H1 (cell line): Measurements from ENCODE around the gene PSPH. TPM values are rescaled to one million over a fixed set of nuclear protein-coding genes. Genes with fewer than 3 reads are reported as not detected.

Experiments
- CTCF ChIA-PET: fragments of 300-600 bp; sonication (Branson Sonifier 250); formaldehyde crosslinking; loops from one replicate; lab custom pipeline; 2021; ENCODE audit not compliant: partially characterized antibody; lab: Charles Lee
- POLR2A ChIA-PET: fragments of 300-600 bp; sonication (Branson Sonifier 250); formaldehyde crosslinking; loops from one replicate; lab custom pipeline; 2021; ENCODE audit warnings: inconsistent platforms; ENCODE audit not compliant: partially characterized antibody; lab: Charles Lee
- DNase-seq, 2 experiments: peaks; one replicate each; pipeline versions ENCODE4 v3.0.0 to v3.0.0-alpha.2; 2010 to 2022; ENCODE audit warnings: low spot score in 2 of 2, low read depth in 1 of 2, mixed read lengths in 1 of 2
- FAIRE-seq: peaks from 2 replicates; lab custom pipeline; 2011; peaks lifted over from hg19 to GRCh38; lab: Jason Lieb, UNC
- H2AFZ ChIP-seq: 2 replicates; pipeline ENCODE4 v1.8.1; 2012; ENCODE audit warnings: low read length, inconsistent platforms
- H2AK5ac ChIP-seq: 2 replicates; pipeline ENCODE4 v1.6.1; 2013; ENCODE audit warnings: low read depth, low read length
- H2BK120ac ChIP-seq: replicated peaks from 2 replicates; pipeline ENCODE3; 2013; ENCODE audit warnings: low read depth, low read length, inconsistent platforms
- H2BK12ac ChIP-seq: 2 replicates; pipeline ENCODE4 v1.6.1; 2013; ENCODE audit warnings: low read depth, low read length
- H2BK15ac ChIP-seq: 2 replicates; pipeline ENCODE4 v1.6.1; 2013; ENCODE audit warnings: low read length
- H2BK20ac ChIP-seq: 2 replicates; pipeline ENCODE4 v1.6.1; 2013; ENCODE audit warnings: low read length
- H2BK5ac ChIP-seq: 2 replicates; pipeline ENCODE4 v1.6.1; 2013; ENCODE audit warnings: low read depth, low read length
- H3K14ac ChIP-seq: 2 replicates; pipeline ENCODE4 v1.6.1; 2013; ENCODE audit warnings: inconsistent platforms; ENCODE audit not compliant: insufficient read length
- H3K18ac ChIP-seq: 2 replicates; pipeline ENCODE4 v1.6.1; 2013; ENCODE audit warnings: low read length; ENCODE audit errors: extremely low read depth
- H3K23ac ChIP-seq: 2 replicates; pipeline ENCODE4 v1.6.1; 2013; ENCODE audit warnings: inconsistent platforms; ENCODE audit not compliant: insufficient read length
- H3K23me2 ChIP-seq: 2 replicates; pipeline ENCODE4 v1.6.1; 2013; ENCODE audit warnings: low read depth, low read length
- H3K27ac ChIP-seq: 2 replicates; pipeline ENCODE4 v1.6.1; 2011; ENCODE audit warnings: low read depth, low read length, inconsistent platforms
- H3K27me3 ChIP-seq, 4 experiments: replicated peaks in 1 of 4; 1 replicate in 1 of 4; 2 replicates in 3 of 4; pipeline versions ENCODE4 v1.6.1 to v1.8.1; 2011 to 2013; ENCODE audit warnings: low read length in 3 of 4, mild to moderate bottlenecking in 3 of 4, inconsistent platforms in 2 of 4, mixed read lengths in 2 of 4, moderate library complexity in 1 of 4; ENCODE audit not compliant: control insufficient read depth in 3 of 4, insufficient read depth in 3 of 4; ENCODE audit errors: extremely low read depth in 1 of 4
- H3K36me3 ChIP-seq, 4 experiments: 2 replicates each; pipeline versions ENCODE4 v1.6.1 to v1.8.1; 2011 to 2013; ENCODE audit warnings: mild to moderate bottlenecking in 4 of 4, low read length in 3 of 4, moderate library complexity in 2 of 4, control low read depth in 1 of 4, inconsistent platforms in 1 of 4; ENCODE audit not compliant: insufficient read depth in 4 of 4, control insufficient read depth in 2 of 4
- H3K4ac ChIP-seq: replicated peaks from 2 replicates; pipeline ENCODE3; 2013; ENCODE audit warnings: low read length, low read depth, mixed read lengths, inconsistent platforms; ENCODE audit not compliant: insufficient read length
- H3K4me1 ChIP-seq, 4 experiments: replicated peaks in 1 of 4; 1 replicate in 1 of 4; 2 replicates in 3 of 4; pipeline versions ENCODE4 v1.6.1 to v1.8.1; 2011 to 2013; ENCODE audit warnings: low read length in 3 of 4, inconsistent platforms in 2 of 4, mixed read lengths in 1 of 4; ENCODE audit not compliant: insufficient read depth in 4 of 4, control insufficient read depth in 3 of 4
- H3K4me2 ChIP-seq, 2 experiments: 2 replicates each; pipeline versions ENCODE4 v1.6.1 to v1.8.1; 2011 to 2013; ENCODE audit warnings: low read depth in 2 of 2, low read length in 2 of 2, control low read depth in 1 of 2, inconsistent platforms in 1 of 2, mild to moderate bottlenecking in 1 of 2; ENCODE audit not compliant: insufficient read depth in 1 of 2
- H3K4me3 ChIP-seq, 4 experiments: fragments of 200-600, 300-600 bp in 1 of 4; sonication (generic), shearing (Covaris generic), sonication (Bioruptor Twin) in 1 of 4; 2 replicates each; pipeline versions ENCODE4 v1.5.1 to v1.8.1; 2011 to 2016; ENCODE audit warnings: low read length in 4 of 4, low read depth in 3 of 4, control low read depth in 2 of 4, inconsistent platforms in 2 of 4, mild to moderate bottlenecking in 2 of 4, mixed read lengths in 1 of 4, moderate library complexity in 1 of 4; ENCODE audit not compliant: insufficient read depth in 2 of 4; ENCODE audit errors: extremely low read depth in 1 of 4
- H3K56ac ChIP-seq: replicated peaks from 2 replicates; pipeline ENCODE3; 2013; ENCODE audit warnings: low read depth, mild to moderate bottlenecking, mixed read lengths, low read length, inconsistent platforms; ENCODE audit not compliant: insufficient read length
- H3K79me1 ChIP-seq: 2 replicates; pipeline ENCODE4 v1.6.1; 2013; ENCODE audit warnings: low read depth, low read length, control low read depth
- H3K79me2 ChIP-seq, 2 experiments: 2 replicates each; pipeline versions ENCODE4 v1.6.1 to v1.8.1; 2012 to 2013; ENCODE audit warnings: low read length in 2 of 2, mild to moderate bottlenecking in 2 of 2, inconsistent platforms in 1 of 2; ENCODE audit not compliant: insufficient read depth in 2 of 2, control insufficient read depth in 1 of 2
- H3K9ac ChIP-seq, 4 experiments: replicated peaks in 1 of 4; 1 replicate in 1 of 4; 2 replicates in 3 of 4; pipeline versions ENCODE4 v1.6.1 to v1.8.1; 2011 to 2013; ENCODE audit warnings: low read depth in 3 of 4, low read length in 3 of 4, control low read depth in 2 of 4, mild to moderate bottlenecking in 2 of 4, moderate library complexity in 2 of 4, inconsistent platforms in 1 of 4; ENCODE audit errors: extremely low read depth in 1 of 4
- H3K9me3 ChIP-seq, 2 experiments: 2 replicates each; pipeline versions ENCODE4 v1.6.1 to v1.8.1; 2012 to 2013; ENCODE audit warnings: mild to moderate bottlenecking in 2 of 2, moderate library complexity in 2 of 2, control low read depth in 1 of 2, inconsistent platforms in 1 of 2, low read depth in 1 of 2, low read length in 1 of 2, mixed read lengths in 1 of 2; ENCODE audit not compliant: insufficient read depth in 2 of 2
- H4K20me1 ChIP-seq, 2 experiments: replicated peaks in 1 of 2; 2 replicates each; pipeline versions ENCODE3 to v1.8.1; 2011 to 2013; ENCODE audit warnings: inconsistent platforms in 2 of 2, low read length in 2 of 2, mild to moderate bottlenecking in 1 of 2; ENCODE audit not compliant: insufficient read depth in 2 of 2, control insufficient read depth in 1 of 2
- H4K5ac ChIP-seq: 2 replicates; pipeline ENCODE4 v1.6.1; 2013; ENCODE audit warnings: low read length, low read depth, mixed read lengths, inconsistent platforms; ENCODE audit not compliant: insufficient read length
- H4K8ac ChIP-seq: 2 replicates; pipeline ENCODE4 v1.8.0; 2013; ENCODE audit warnings: mild to moderate bottlenecking, moderate library complexity, low read length, inconsistent platforms; ENCODE audit not compliant: insufficient read depth; ENCODE audit errors: extremely low read depth
- H4K91ac ChIP-seq: replicated peaks from 2 replicates; pipeline ENCODE3; 2013; ENCODE audit warnings: low read length, mixed read lengths, inconsistent platforms; ENCODE audit not compliant: insufficient read length
- ATF2 ChIP-seq: IDR thresholded peaks from 2 replicates; pipeline ENCODE4 v1.6.1; 2012; ENCODE audit warnings: low read length, inconsistent platforms
- ATF3 ChIP-seq: IDR thresholded peaks from 2 replicates; pipeline ENCODE4 v1.6.1; 2011; ENCODE audit warnings: low read depth, mild to moderate bottlenecking, low read length; ENCODE audit not compliant: insufficient read depth
- EP300 ChIP-seq, 2 experiments: IDR thresholded peaks; 1 replicate in 1 of 2; 2 replicates in 1 of 2; pipeline ENCODE4 v1.6.1; 2011 to 2012; ENCODE audit warnings: low read depth in 2 of 2, low read length in 2 of 2, mild to moderate bottlenecking in 2 of 2, borderline replicate concordance in 1 of 2, inconsistent platforms in 1 of 2, moderate library complexity in 1 of 2
- EZH2 ChIP-seq: fragments of 200-600 bp; sonication (generic); IDR thresholded peaks from 2 replicates; pipeline ENCODE4 v1.7.1; 2012; ENCODE audit warnings: low read depth, mild to moderate bottlenecking, moderate library complexity, low read length, inconsistent platforms; ENCODE audit not compliant: severe bottlenecking
- GABPA ChIP-seq: IDR thresholded peaks from 2 replicates; pipeline ENCODE4 v1.6.1; 2011; ENCODE audit warnings: mild to moderate bottlenecking, low read length, moderate library complexity, borderline replicate concordance; ENCODE audit not compliant: insufficient read depth
- HDAC6 ChIP-seq: IDR thresholded peaks from one replicate; pipeline ENCODE4 v1.7.1; 2012; ENCODE audit warnings: low read depth, mild to moderate bottlenecking, inconsistent platforms, low read length, moderate library complexity
- RBBP5 ChIP-seq: IDR thresholded peaks from 2 replicates; pipeline ENCODE4 v1.7.1; 2012; ENCODE audit warnings: low read depth, mild to moderate bottlenecking, inconsistent platforms, low read length, moderate library complexity, borderline replicate concordance
- RNF2 ChIP-seq: fragments of 200-900, 300-1000 bp; sonication (generic); IDR thresholded peaks from 2 replicates; pipeline ENCODE4 v1.7.1; 2016; ENCODE audit warnings: borderline replicate concordance, low read depth, mild to moderate bottlenecking, antibody characterized with exemption, low read length; ENCODE audit not compliant: poor library complexity, severe bottlenecking; ENCODE audit errors: missing control alignments
- RXRA ChIP-seq: IDR thresholded peaks from 2 replicates; pipeline ENCODE4 v1.6.1; 2011; ENCODE audit warnings: low read depth, mild to moderate bottlenecking, low read length, moderate library complexity; ENCODE audit not compliant: insufficient read depth
- SP4 ChIP-seq: IDR thresholded peaks from 2 replicates; pipeline ENCODE4 v1.6.1; 2012; ENCODE audit warnings: low read length, inconsistent platforms
- WGBS, 2 experiments: shearing (Covaris generic) in 1 of 2; methylation state at CpG; one replicate each; pipeline versions ENCODE4 v1.1.6 to v1.1.7; 2013 to 2015; ENCODE audit warnings: low lambda C conversion rate in 2 of 2, mixed read lengths in 2 of 2, inconsistent platforms in 1 of 2, low coverage in 1 of 2, missing lambda C conversion rate in 1 of 2; ENCODE audit not compliant: insufficient replicate concordance in 2 of 2, insufficient coverage in 1 of 2, insufficient read length in 1 of 2; ENCODE audit errors: extremely low coverage in 1 of 2, missing lambda C conversion rate in 1 of 2; 5-methylcytosine and 5-hydroxymethylcytosine counted together
- polyA plus RNA-seq, 7 experiments: library from polyadenylated mRNA; depleted of rRNA in 3 of 7; stranded (reverse) in 5 of 7; unstranded in 2 of 7; fragments of >200 nt in 5 of 7; fragments of 200-250 nt in 2 of 7; gene quantifications; 1 replicate in 5 of 7; 2 replicates in 1 of 7; 4 replicates in 1 of 7; pipeline versions ENCODE4 v1.2.1 to v1.2.3, GENCODE V29; 2011 to 2013; ENCODE audit warnings: missing spikeins in 2 of 7, mixed read lengths in 2 of 7
- total RNA-seq: library from RNA; stranded (reverse); fragmentation: NEBNext Ultra II Directional; extraction: Animal tissue kit (Norgen Biotek cat#: 25700); gene quantifications from 2 replicates; pipeline ENCODE4 v1.2.1, GENCODE V29; 2021

PSPH gene
- total and polyA plus RNA-seq, 2 of the 8 experiments (the other 6 are each of a cell fraction or from before 2014, with no cell fraction given), result 31.0 to 64.8 TPM

- no peak overlapping the region for H3K4ac ChIP-seq
- H4K8ac ChIP-seq, result no peak overlapping the region
- DNase-seq (no peak), FAIRE-seq (no peak)
- no peak overlapping the region for H3K56ac ChIP-seq
- H2BK12ac ChIP-seq, result no peak overlapping the region
- CTCF ChIA-PET, result interaction anchor here (0.7 kb wide), 1 partner anchor 14 kb away, joined by 3 read pairs; no protein-coding TSS in a partner anchor
- no peak overlapping the region for H2BK5ac ChIP-seq
- no peaks in the 10 kb centered on the region for H3K4me1 ChIP-seq
- peaks cover 0 to 4% of the 10 kb centered on the region in 2 experiments for H4K20me1 ChIP-seq
- H3K14ac ChIP-seq, result no peak overlapping the region
- H2BK20ac ChIP-seq, result no peak overlapping the region
- H2BK120ac ChIP-seq, result no peak overlapping the region
- WGBS, 2 experiments, result 91% methylated on average over 8 of the region's 8 CpGs; no CpG with 5 or more reads in 1 of the 2 experiments
- no peak overlapping the region for H2AFZ ChIP-seq
- no peak overlapping the region for H2AK5ac ChIP-seq
- no peak overlapping the region for H3K9ac ChIP-seq
- peaks cover 2 to 51% (median 22%) of the 10 kb centered on the region in 4 experiments; a peak in 7 of 8 replicates for H3K36me3 ChIP-seq
- H3K18ac ChIP-seq, result no peak overlapping the region
- POLR2A ChIA-PET, result interaction anchor here (0.9 to 40.8 kb wide), 4 partner anchors 11 to 49 kb away, joined by 3 to 869 read pairs (median 20); partner anchors contain the start of genes CCT6A, PSPH and SUMF2
- H3K23me2 ChIP-seq, result no peaks in the 10 kb centered on the region
- no peak overlapping the region for H3K4me2 ChIP-seq
- no peaks in the 10 kb centered on the region for H3K27me3 ChIP-seq
- no peak overlapping the region for H4K91ac ChIP-seq
- H3K27ac ChIP-seq, result no peak overlapping the region
- peaks cover 0 to 27% of the 10 kb centered on the region in 2 experiments; a peak in 2 of 4 replicates for H3K79me2 ChIP-seq
- H3K79me1 ChIP-seq, result no peaks in the 10 kb centered on the region; the same call in 1 of the 2 replicates
- H4K5ac ChIP-seq, result no peak overlapping the region
- no peak overlapping the region for H3K23ac ChIP-seq
- no peaks in the 10 kb centered on the region for H3K9me3 ChIP-seq
- H3K4me3 ChIP-seq, result no peak overlapping the region
- H2BK15ac ChIP-seq, result no peak overlapping the region
- TF ChIP-seq GABPA (no peak), EP300 (IDR thresholded peaks at IDR 0.05; ENCODE audit: borderline replicate concordance in 1 of 2, low read depth in 2 of 2, low read length in 2 of 2) (no peak), HDAC6 (no peak), RNF2 (no peak), SP4 (no peak), ATF2 (no peak), RXRA (no peak), ATF3 (no peak), EZH2 (no peak), RBBP5 (no peak)
These were observed 20.9 kb downstream of the PSPH start for GRCh38 chr7:56030340-56030739.
